Fibroblast of mammary gland (primary cell): Measurements from ENCODE around the gene CAB39.

Experiments
- DNase-seq: peaks from one replicate; pipeline ENCODE4 v3.0.0-alpha.2; 2010; ENCODE audit warnings: low read depth
- H3K4me3 ChIP-seq: 2 replicates; pipeline ENCODE4 v1.5.1; 2011; ENCODE audit warnings: low read depth, mild to moderate bottlenecking, low read length, moderate library complexity; ENCODE audit not compliant: control insufficient read depth
- CTCF ChIP-seq: conservative IDR thresholded peaks from 2 replicates; pipeline ENCODE4 v1.5.1; 2011; ENCODE audit warnings: low read depth, low read length, inconsistent platforms; ENCODE audit not compliant: control insufficient read depth, insufficient read depth

CAB39 gene

GRCh38 chr2:230674966-230675672, 37.5 kb upstream of the CAB39 start:
- H3K4me3 ChIP-seq, result no peak overlapping the region
- DNase-seq, result no peak
- no peak for TF ChIP-seq CTCF

- no peak overlapping the region for H3K4me3 ChIP-seq
- no peak for TF ChIP-seq CTCF
- DNase-seq, result no peak
Measured at GRCh38 chr2:230676546-230676945, 36.1 kb upstream of the CAB39 start.

- TF ChIP-seq CTCF, result no peak
- peak; percentile 73 for DNase-seq
- H3K4me3 ChIP-seq, result no peak overlapping the region
Measured at GRCh38 chr2:230677201-230677946, 35.3 kb upstream of the CAB39 start.

GRCh38 chr2:230678018-230678417, 34.6 kb upstream of the CAB39 start:
- no peak for TF ChIP-seq CTCF
- DNase-seq, result no peak
- no peak overlapping the region for H3K4me3 ChIP-seq

GRCh38 chr2:230678451-230678850, 34.2 kb upstream of the CAB39 start:
- no peak for DNase-seq

More at GRCh38 chr2:230678451-230678850, 34.2 kb upstream of the CAB39 start:
- no peak for TF ChIP-seq CTCF
- H3K4me3 ChIP-seq, result no peak overlapping the region
